Hepatocyte (in vitro differentiated cells): ENCODE measurements around the gene KCNC4. TPM values are rescaled to one million over a fixed set of nuclear protein-coding genes. Genes with fewer than 3 reads are reported as not detected.

Source experiments
- DNase-seq: peaks from one replicate; pipeline ENCODE4 v3.0.0-alpha.2; 2016; ENCODE audit warnings: low spot score
- H2AFZ ChIP-seq: fragments of 200-600 bp; sonication (generic); 2 replicates; pipeline ENCODE4 v1.6.0; 2016; ENCODE audit warnings: antibody characterized with exemption, mild to moderate bottlenecking
- H3K27ac ChIP-seq: fragments of 200-600 bp; sonication (generic); 2 replicates; pipeline ENCODE4 v1.5.1; 2016; ENCODE audit warnings: mild to moderate bottlenecking
- H3K27me3 ChIP-seq: fragments of 200-600 bp; sonication (generic); 2 replicates; pipeline ENCODE4 v1.6.1; 2016
- H3K36me3 ChIP-seq: fragments of 200-600 bp; sonication (generic); replicated peaks from 2 replicates; pipeline ENCODE4 v1.5.1; 2016; ENCODE audit warnings: low read depth; ENCODE audit not compliant: insufficient read depth
- H3K4me1 ChIP-seq: fragments of 200-600 bp; sonication (generic); 2 replicates; pipeline ENCODE4 v1.5.1; 2016; ENCODE audit warnings: mild to moderate bottlenecking, moderate library complexity; ENCODE audit not compliant: insufficient read depth
- H3K4me2 ChIP-seq: fragments of 200-600 bp; sonication (generic); 2 replicates; pipeline ENCODE4 v1.6.0; 2016
- H3K4me3 ChIP-seq: fragments of 200-600 bp; sonication (generic); 2 replicates; pipeline ENCODE4 v1.5.1; 2016; ENCODE audit warnings: mild to moderate bottlenecking
- H3K79me2 ChIP-seq: fragments of 200-600 bp; sonication (generic); 2 replicates; pipeline ENCODE4 v1.6.0; 2017; ENCODE audit warnings: mild to moderate bottlenecking
- H3K9me2 ChIP-seq: fragments of 200-600 bp; sonication (generic); replicated peaks from 2 replicates; pipeline ENCODE4 v1.6.0; 2017; ENCODE audit warnings: mild to moderate bottlenecking; ENCODE audit not compliant: insufficient read depth
- H3K9me3 ChIP-seq: fragments of 200-600 bp; sonication (generic); 2 replicates; pipeline ENCODE4 v1.5.1; 2016; ENCODE audit warnings: low read depth, mild to moderate bottlenecking
- H4K20me1 ChIP-seq: fragments of 200-600 bp; sonication (generic); 2 replicates; pipeline ENCODE4 v1.6.0; 2016; ENCODE audit warnings: mild to moderate bottlenecking; ENCODE audit not compliant: insufficient read depth, poor library complexity, severe bottlenecking
- EZH2 ChIP-seq: fragments of 200-600 bp; sonication (generic); IDR thresholded peaks from 2 replicates; pipeline ENCODE4 v1.6.1; 2016; ENCODE audit warnings: antibody characterized with exemption, mild to moderate bottlenecking, borderline replicate concordance
- EZH2phosphoT487 ChIP-seq: fragments of 200-600 bp; sonication (generic); IDR thresholded peaks from one replicate; pipeline ENCODE4 v1.6.1; 2018; ENCODE audit warnings: antibody characterized with exemption, mild to moderate bottlenecking, low read depth, moderate library complexity; ENCODE audit not compliant: unreplicated experiment, severe bottlenecking
- WGBS: methylation state at CpG from one replicate; pipeline ENCODE4 v1.1.6; 2016; ENCODE audit warnings: low lambda C conversion rate; ENCODE audit errors: missing lambda C conversion rate; 5-methylcytosine and 5-hydroxymethylcytosine counted together
- polyA plus RNA-seq: library from polyadenylated mRNA; unstranded; fragments of >200 nt; fragmentation: Nextera tagmentation; extraction: Ambion mirVana; gene quantifications from 2 replicates; pipeline ENCODE4 v1.2.1, GENCODE V29; 2016
- total RNA-seq: library from RNA; depleted of rRNA; stranded (reverse); fragments of >200 nt; gene quantifications from 2 replicates; pipeline ENCODE4 v1.2.3, GENCODE V29; 2014
- TF ChIP-seq, protein P1 (sequence below): fragments of 200-600 bp; sonication (generic); IDR thresholded peaks from 2 replicates; pipeline ENCODE4 v1.5.1; 2016; ENCODE audit warnings: antibody characterized with exemption, mild to moderate bottlenecking; ENCODE audit not compliant: poor library complexity

KCNC4 gene
- total and polyA plus RNA-seq, 2 experiments from 2014 or later: 1.3 to 4.6 TPM

DNA sequence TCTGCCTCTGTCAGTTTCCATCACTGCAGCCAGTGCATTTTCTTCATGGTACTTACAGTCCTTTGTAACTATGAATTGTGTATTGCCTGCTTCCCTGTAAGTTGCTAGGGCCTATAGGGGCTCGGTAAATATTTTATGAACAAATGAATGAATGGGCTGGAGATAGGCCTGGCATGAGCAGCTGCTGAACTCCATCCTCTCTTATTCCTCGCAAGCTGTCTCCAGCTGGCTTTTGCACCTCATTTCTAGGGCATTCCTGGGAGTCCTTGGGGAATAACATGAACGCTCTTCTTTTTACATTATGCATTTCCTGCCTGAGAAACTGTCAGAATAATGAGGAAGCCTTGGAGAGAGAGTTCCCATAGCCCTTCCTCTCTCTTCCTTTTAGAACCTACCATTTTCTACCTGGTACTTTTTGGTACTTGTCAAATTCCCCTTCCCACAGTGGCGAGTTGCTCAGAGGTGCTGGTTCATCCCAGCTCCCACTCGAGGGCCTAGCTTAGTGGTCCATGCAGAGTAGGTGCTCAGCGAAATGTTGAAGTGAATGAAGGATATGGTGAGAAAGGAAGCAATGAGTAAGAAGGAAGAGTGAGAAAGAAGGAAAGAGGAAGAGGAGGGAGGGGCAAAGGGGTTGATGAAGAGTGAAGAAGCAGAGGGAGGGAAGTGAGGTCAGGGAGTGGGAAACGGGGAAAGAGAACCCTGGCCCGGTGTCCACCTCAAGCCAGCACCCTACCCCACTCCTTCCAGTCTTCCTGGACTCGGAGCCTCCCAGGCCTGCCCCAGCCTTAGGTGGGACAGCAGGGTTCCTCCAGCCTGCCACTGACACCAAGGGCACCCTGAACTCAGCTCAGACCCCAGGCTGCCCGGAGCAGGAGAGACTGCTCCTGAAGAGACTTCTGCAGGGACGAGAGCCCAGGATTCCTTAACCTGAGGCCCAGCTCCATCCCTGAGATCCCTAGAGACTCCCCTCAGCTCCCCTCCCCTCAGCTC is 29.6 kb downstream of the KCNC4 start:
- WGBS: 80% methylated on average over 11 of the region's 11 CpGs
- H4K20me1 ChIP-seq: no peaks in the 10 kb centered on the region
- H3K4me3 ChIP-seq: no peak overlapping the region
- H3K9me3 ChIP-seq: no peaks in the 10 kb centered on the region
- no peaks in the 10 kb centered on the region for H3K79me2 ChIP-seq
- no peak for DNase-seq
- H3K4me2 ChIP-seq: no peak overlapping the region
- no peak overlapping the region for H2AFZ ChIP-seq
- H3K9me2 ChIP-seq: no peaks in the 10 kb centered on the region
- H3K27ac ChIP-seq: no peak overlapping the region
- TF ChIP-seq, protein P1, sequence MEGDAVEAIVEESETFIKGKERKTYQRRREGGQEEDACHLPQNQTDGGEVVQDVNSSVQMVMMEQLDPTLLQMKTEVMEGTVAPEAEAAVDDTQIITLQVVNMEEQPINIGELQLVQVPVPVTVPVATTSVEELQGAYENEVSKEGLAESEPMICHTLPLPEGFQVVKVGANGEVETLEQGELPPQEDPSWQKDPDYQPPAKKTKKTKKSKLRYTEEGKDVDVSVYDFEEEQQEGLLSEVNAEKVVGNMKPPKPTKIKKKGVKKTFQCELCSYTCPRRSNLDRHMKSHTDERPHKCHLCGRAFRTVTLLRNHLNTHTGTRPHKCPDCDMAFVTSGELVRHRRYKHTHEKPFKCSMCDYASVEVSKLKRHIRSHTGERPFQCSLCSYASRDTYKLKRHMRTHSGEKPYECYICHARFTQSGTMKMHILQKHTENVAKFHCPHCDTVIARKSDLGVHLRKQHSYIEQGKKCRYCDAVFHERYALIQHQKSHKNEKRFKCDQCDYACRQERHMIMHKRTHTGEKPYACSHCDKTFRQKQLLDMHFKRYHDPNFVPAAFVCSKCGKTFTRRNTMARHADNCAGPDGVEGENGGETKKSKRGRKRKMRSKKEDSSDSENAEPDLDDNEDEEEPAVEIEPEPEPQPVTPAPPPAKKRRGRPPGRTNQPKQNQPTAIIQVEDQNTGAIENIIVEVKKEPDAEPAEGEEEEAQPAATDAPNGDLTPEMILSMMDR: no peak
- TF ChIP-seq EZH2 (no peak), EZH2phosphoT487 (no peak)
- H3K27me3 ChIP-seq: no peaks in the 10 kb centered on the region
- peaks cover 12% of the 10 kb centered on the region for H3K4me1 ChIP-seq
- no peaks in the 10 kb centered on the region for H3K36me3 ChIP-seq

DNA sequence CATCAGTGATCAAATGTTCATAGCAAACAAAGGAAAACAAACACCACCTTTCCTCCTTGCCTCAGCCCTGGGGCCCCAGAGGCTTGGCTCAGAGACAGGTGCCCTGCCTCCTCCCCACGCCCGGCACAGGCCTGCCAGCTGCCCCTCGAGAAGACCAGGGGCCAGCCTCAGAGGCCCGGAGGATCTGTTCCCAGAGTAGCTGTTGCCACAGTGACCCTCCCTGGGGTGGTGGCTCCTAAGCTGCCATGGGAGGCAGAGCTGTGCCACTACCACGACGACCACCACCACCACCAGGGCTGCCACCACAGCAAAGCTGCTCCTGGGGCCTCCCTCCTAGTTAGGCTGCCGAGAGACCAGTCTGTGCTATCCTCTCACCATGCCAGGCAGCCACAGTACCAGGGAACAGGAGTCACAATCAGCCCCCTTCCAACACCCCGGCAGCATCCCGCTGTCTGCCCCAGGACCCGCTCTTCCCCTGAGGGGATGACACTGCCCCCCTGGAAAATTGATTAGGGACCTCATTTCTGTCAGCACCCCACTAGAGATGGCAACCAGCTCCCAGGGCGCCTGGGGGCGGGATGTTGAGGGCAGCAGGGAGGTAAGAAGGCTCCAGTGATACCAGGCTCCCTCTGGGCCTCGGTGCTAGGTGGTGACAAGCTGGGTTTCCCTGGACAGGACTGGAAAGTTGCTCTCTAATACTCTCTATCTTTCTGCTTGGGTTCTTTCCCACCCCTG is 30.5 kb downstream of the KCNC4 start:
- no peaks in the 10 kb centered on the region for H3K9me3 ChIP-seq
- TF ChIP-seq, protein P1: no peak
- no peak for TF ChIP-seq EZH2
- no peak for TF ChIP-seq EZH2phosphoT487
- H3K9me2 ChIP-seq: no peaks in the 10 kb centered on the region
- no peak overlapping the region for H3K4me3 ChIP-seq
- no peaks in the 10 kb centered on the region for H4K20me1 ChIP-seq
- H3K27me3 ChIP-seq: peaks cover 3% of the 10 kb centered on the region
- no peaks in the 10 kb centered on the region for H3K79me2 ChIP-seq
- 81% methylated on average over 13 of the region's 13 CpGs for WGBS
- H2AFZ ChIP-seq: no peak overlapping the region
- no peak overlapping the region for H3K27ac ChIP-seq
- H3K4me2 ChIP-seq: no peak overlapping the region
- DNase-seq: no peak
- H3K4me1 ChIP-seq: peaks cover 7% of the 10 kb centered on the region
- H3K36me3 ChIP-seq: no peaks in the 10 kb centered on the region

DNA sequence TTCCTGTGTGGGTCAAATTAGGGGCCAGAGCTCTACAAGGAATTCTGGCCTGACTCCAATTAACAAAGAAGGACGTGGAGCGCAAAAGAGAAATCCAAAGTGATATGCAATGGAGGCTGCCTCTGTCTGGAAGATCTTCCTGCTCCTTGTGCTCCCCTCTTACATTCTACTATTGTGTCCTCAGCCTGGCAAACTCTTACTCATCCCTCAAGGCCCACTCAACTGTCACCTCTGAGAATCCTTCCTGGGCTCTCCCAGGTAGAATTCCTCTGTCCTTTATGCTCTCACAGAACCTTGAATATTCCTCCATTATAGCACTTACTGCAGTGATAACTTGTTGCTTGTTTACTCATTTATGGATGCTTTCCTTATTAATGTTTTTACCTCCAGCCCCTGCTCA is 31.4 kb downstream of the KCNC4 start:
- Histone ChIP-seq H4K20me1 (no peaks in the 10 kb centered on the region), H3K4me1 (no peaks in the 10 kb centered on the region), H3K9me3 (no peaks in the 10 kb centered on the region), H3K4me2 (no peak overlapping the region), H3K36me3 (no peaks in the 10 kb centered on the region), H3K4me3 (no peak overlapping the region), H2AFZ (no peak overlapping the region), H3K27ac (no peak overlapping the region), H3K79me2 (no peaks in the 10 kb centered on the region), H3K27me3 (peaks cover 3% of the 10 kb centered on the region), H3K9me2 (no peaks in the 10 kb centered on the region)
- DNase-seq: no peak
- 23% methylated on average over 2 of the region's 2 CpGs for WGBS
- TF ChIP-seq EZH2 (no peak), EZH2phosphoT487 (no peak)
- TF ChIP-seq, protein P1: no peak
